Fibroblast of lung (primary cell): ENCODE results near the gene PSAP.

Experiments
- EZH2 ChIP-seq: IDR thresholded peaks from 2 replicates; pipeline ENCODE4 v1.5.1; 2012; ENCODE audit warnings: low read length, control low read depth, mild to moderate bottlenecking; ENCODE audit errors: missing control alignments
- TF ChIP-seq, protein P1 (sequence below), 2 donors: IDR thresholded peaks in 1 of 2; conservative IDR thresholded peaks in 1 of 2; 1 replicate in 1 of 2; 2 replicates in 1 of 2; pipeline ENCODE4 v1.5.1; 2011 to 2012; ENCODE audit warnings: low read length in 2 of 2, control low read depth in 1 of 2, inconsistent platforms in 1 of 2, low read depth in 1 of 2, mild to moderate bottlenecking in 1 of 2

DNA sequence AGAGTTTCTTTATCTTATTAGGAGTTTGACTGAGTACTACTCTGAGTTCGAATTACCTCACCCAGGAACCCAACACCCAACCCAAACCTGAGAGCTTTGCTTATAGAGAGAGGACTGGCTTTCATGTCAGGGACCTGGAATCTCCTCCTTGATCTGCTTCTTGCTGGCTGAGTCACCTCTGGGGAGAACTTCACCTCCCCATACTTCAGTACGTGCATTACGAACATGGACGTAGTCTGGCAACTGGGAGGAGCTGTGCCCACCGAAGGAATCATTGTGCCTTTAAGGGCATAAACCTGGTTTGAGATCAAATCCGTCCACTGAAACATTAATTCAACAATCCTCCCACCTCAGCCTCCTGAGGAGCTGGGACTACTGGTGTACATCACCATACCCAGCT lies 12.2 kb upstream of the PSAP start:
- TF ChIP-seq, protein P1, sequence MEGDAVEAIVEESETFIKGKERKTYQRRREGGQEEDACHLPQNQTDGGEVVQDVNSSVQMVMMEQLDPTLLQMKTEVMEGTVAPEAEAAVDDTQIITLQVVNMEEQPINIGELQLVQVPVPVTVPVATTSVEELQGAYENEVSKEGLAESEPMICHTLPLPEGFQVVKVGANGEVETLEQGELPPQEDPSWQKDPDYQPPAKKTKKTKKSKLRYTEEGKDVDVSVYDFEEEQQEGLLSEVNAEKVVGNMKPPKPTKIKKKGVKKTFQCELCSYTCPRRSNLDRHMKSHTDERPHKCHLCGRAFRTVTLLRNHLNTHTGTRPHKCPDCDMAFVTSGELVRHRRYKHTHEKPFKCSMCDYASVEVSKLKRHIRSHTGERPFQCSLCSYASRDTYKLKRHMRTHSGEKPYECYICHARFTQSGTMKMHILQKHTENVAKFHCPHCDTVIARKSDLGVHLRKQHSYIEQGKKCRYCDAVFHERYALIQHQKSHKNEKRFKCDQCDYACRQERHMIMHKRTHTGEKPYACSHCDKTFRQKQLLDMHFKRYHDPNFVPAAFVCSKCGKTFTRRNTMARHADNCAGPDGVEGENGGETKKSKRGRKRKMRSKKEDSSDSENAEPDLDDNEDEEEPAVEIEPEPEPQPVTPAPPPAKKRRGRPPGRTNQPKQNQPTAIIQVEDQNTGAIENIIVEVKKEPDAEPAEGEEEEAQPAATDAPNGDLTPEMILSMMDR (conservative IDR thresholded peaks at IDR 0.05 in 1 of 2, IDR thresholded peaks at IDR 0.05 in 1 of 2; ENCODE audit: low read depth in 1 of 2, low read length in 2 of 2) = no peak
- no peak for TF ChIP-seq EZH2
